DND-41 (cell line): ENCODE data around the gene C1QL2.

ENCODE experiments used
- CTCF ChIP-seq: IDR thresholded peaks from 2 replicates; pipeline ENCODE4 v1.5.1; 2012; ENCODE audit warnings: borderline replicate concordance, low read length, moderate library complexity, mild to moderate bottlenecking; ENCODE audit not compliant: poor library complexity, severe bottlenecking; ENCODE audit errors: extremely low read depth
- EZH2 ChIP-seq: IDR thresholded peaks from 3 replicates; pipeline ENCODE4 v1.6.1; 2012; ENCODE audit warnings: borderline replicate concordance, low read depth, mild to moderate bottlenecking, moderate library complexity, low read length, inconsistent platforms; ENCODE audit not compliant: severe bottlenecking

- TF ChIP-seq CTCF (no peak), EZH2 (no peak)
Measured at GRCh38 chr2:119204525-119204924, 46.0 kb upstream of the C1QL2 start.
